ENCODE data around the gene MON1A.
A peak's percentile ranks its signal among the peaks of the same experiment; 100 is the strongest.
"Not testable (repeated sequence)": the region's sequence is repeated elsewhere in the genome, so short reads cannot be mapped to it uniquely, and the experiment has no call there.

Gene MON1A, protein sequence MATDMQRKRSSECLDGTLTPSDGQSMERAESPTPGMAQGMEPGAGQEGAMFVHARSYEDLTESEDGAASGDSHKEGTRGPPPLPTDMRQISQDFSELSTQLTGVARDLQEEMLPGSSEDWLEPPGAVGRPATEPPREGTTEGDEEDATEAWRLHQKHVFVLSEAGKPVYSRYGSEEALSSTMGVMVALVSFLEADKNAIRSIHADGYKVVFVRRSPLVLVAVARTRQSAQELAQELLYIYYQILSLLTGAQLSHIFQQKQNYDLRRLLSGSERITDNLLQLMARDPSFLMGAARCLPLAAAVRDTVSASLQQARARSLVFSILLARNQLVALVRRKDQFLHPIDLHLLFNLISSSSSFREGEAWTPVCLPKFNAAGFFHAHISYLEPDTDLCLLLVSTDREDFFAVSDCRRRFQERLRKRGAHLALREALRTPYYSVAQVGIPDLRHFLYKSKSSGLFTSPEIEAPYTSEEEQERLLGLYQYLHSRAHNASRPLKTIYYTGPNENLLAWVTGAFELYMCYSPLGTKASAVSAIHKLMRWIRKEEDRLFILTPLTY

DNA sequence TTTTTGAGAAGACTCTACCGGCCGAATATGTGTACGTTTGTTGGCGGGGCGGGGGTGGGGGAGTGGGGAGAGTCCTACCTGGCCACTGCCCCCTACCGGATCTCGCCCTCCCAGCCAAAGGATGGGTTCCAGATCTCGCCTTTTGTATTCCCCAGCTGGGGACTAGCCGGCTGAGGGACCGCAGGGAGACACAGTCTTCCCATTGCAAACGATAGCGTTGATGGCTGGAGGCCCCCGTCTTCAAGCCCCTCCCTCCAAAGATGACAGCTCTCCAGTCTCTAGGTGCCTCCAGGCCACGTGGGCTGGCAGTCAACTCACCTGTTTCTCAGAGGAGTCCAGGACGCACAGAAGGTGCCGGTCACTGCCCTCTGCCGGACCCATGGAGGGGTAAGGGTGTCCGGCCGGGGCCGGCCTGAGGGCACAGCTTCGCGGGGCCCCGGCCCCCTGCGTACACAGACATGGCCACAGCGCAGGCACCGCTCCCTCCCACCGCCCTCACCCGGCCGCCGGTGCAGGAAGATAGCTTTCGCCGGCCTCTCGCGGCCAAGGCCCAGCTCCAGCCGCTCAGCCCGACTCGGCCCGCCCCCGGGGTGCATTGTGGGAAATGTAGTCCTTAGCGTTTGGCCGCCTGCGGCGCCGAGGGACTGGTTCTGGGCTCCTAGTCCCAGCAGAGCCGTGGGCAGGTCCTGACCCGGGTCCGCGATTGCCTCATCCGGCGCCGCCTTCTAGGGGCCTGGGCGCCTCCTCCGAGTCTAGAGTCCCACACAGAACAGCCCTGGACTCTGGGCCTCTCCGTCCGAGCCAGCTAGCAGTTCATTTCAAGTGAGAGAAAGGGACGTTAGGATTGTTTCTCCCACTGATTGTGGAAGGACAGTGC lies at the start of gene MON1A:
TSS of gene MON1A (minus strand) at position 521 of the 877 bp plus-strand sequence. CDS start 16,465 bp downstream, outside the sequence.
- peak; percentile 50 to 70 for DNase-seq

DNA sequence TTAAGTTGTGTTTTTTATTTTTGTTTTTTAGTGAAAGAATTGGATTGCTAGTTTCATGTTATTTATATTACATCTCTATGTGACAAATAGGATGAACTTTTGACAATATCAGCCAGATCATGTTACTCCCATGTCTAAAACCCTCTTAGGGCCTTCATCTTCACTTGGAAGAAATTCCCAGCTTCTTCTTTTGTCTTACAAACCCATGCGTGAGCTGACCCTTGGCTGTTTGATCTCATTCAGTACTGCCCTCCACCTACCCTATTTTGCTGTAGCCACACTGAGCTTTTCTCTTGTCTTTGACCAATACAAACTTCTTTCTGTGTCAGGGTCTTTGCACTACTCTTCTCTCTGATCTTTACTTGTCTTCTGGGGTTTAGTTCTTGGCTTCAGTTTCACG lies 47.3 kb upstream of the MON1A start:
- no peak for DNase-seq

DNA sequence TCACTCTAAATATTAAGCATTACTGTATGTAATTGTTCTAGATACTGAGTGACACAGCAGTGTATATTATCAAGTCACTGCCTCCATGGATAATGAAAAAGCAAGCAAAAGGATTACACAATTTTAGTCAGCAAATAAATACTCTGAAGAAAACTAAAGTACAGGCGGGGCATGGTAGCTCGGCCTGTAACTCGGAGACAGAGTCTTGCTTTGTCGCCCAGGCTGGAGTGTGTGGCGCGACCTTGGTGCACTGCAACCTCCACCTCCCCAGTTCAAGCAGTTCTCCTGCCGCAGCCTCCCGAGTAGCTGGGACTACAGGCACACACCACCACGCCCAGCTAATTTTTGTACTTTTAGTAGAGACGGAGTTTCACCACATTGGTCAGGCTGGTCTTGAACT lies 43.0 kb upstream of the MON1A start:
- DNase-seq: no peak

DNA sequence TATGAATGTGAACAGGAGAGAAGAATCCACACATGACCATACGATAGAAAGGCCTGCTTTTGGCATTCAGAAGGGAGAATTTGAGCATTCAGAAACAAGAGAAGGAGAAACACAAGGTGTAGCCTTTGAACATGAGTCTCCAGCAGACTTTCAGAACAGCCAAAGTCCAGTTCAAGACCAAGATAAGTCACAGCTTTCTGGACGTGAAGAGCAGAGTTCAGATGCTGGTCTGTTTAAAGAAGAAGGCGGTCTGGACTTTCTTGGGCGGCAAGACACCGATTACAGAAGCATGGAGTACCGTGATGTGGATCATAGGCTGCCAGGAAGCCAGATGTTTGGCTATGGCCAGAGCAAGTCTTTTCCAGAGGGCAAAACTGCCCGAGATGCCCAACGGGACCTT lies 38.7 kb upstream of the MON1A start:
- no peak for DNase-seq

GRCh38 chr3:49967291-49967690 lies 37.7 kb upstream of the MON1A start:
- no peak for DNase-seq

- no peak for DNase-seq
These were observed 36.8 kb upstream of the MON1A start for GRCh38 chr3:49966233-49966942.

- DNase-seq: no peak
These were observed 26.0 kb upstream of the MON1A start for GRCh38 chr3:49955636-49956035.

DNA sequence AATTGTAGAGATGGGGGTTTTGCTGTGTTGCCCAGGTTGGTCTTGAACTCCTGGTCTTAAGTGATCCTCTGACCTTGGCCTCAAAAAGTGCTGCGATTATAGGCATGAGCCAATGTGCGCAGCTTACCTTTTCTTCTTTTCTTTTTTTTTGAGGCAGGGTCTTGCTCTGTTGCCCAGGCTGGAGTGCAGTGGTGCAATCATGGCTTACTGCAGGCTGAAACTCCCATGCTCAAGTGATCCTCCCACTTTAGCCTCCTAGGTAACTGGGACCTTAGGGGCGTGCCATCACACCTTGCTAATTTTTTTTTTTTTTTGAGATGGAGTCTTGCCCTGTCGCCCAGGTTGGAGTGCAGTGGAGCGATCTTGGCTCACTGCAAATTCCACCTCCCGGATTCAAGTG lies 23.3 kb upstream of the MON1A start:
- DNase-seq: no peak

GRCh38 chr3:49942651-49943050 lies 13.0 kb upstream of the MON1A start:
- DNase-seq: no peak

GRCh38 chr3:49940667-49941249 lies 11.1 kb upstream of the MON1A start:
- no peak for DNase-seq

GRCh38 chr3:49939858-49940666 lies 10.5 kb upstream of the MON1A start, which contains the start of gene RBM6:
Gene RBM6 (plus strand): TSS chr3:49940150. CDS start chr3:49962642, 22,492 bp downstream.
- peak; percentile 39 to 88 for DNase-seq

GRCh38 chr3:49937090-49937489 lies 7.5 kb upstream of the MON1A start:
- no peak for DNase-seq

GRCh38 chr3:49932281-49932680 lies 2.7 kb upstream of the MON1A start:
- DNase-seq: not testable (repeated sequence)

GRCh38 chr3:49930922-49931321 lies 1.3 kb upstream of the MON1A start:
- DNase-seq: no peak

- no peak for DNase-seq
These were observed 618 bp upstream of the MON1A start for GRCh38 chr3:49930168-49930690.

DNA sequence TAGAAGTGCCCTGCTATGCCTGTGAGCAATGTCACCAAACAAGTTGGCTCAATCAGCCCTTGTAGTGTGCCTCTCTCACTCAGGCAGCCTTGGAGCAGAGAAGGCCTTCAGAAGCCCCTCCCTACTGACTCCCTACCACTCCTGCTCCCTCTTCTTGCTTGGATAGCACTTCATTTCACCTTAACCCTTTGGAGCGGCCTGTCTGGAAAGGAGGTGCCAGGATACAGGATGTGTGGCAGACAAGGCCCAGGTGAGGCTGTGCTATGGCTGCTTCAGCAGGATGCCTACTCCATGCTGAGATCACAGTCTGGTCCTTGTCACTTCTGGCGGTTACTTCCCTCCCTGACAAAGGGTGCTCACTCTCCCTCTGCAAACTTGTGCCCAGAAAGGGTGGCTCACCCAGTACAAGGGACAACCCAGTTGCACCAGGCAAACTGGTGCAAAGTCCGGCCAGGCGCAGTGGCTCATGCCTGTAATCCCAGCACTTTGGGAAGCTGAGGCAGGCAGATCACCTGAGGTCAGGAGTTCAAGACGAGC lies 1.1 kb downstream of the MON1A start:
- no peak for DNase-seq

GRCh38 chr3:49927798-49928197 lies 1.8 kb downstream of the MON1A start:
- no peak for DNase-seq

GRCh38 chr3:49926117-49926728 lies 3.4 kb downstream of the MON1A start:
- DNase-seq: no peak

GRCh38 chr3:49925485-49925884 lies 4.1 kb downstream of the MON1A start:
- DNase-seq: no peak

DNA sequence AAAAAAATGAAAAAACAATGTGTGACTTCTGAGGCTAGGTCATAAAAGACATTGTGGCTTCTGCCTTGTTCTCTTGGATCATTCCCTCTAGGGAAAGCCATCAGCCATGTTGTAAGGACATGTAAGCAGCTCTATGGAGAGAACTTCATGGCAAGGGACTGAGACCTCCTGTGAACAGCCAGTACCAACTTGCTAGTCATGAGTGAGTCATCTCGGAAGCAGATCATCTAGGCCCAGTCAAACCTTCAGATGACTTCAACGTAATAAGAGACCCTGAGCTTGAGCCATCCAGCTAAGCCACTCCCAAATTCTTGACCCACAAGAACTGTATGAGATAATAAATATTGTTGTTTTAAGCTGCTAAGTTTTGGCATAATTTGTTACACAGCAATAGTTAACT lies 4.9 kb downstream of the MON1A start:
- no peak for DNase-seq
